Brain microvascular endothelial cell (primary cell): ENCODE results near the gene LHX8.

Experiments
- DNase-seq: peaks from one replicate; pipeline ENCODE4 v3.0.0-alpha.2; 2020
- H3K27ac ChIP-seq: fragments of 250-450 bp; sonication (Bioruptor Pico); 2 replicates; pipeline ENCODE4 v1.5.1; 2020; ENCODE audit warnings: mild to moderate bottlenecking, moderate library complexity
- H3K27me3 ChIP-seq: fragments of 250-450 bp; sonication (Bioruptor Pico); replicated peaks from 2 replicates; pipeline ENCODE4 v1.5.1; 2020; ENCODE audit warnings: mild to moderate bottlenecking
- H3K36me3 ChIP-seq: fragments of 250-450 bp; sonication (Bioruptor Pico); replicated peaks from 2 replicates; pipeline ENCODE4 v1.5.1; 2020; ENCODE audit warnings: mild to moderate bottlenecking
- H3K4me3 ChIP-seq: 2 replicates; pipeline ENCODE4 v1.5.1; 2011; ENCODE audit warnings: low read depth, mild to moderate bottlenecking, control low read depth, low read length, moderate library complexity
- CTCF ChIP-seq: IDR thresholded peaks from 2 replicates; pipeline ENCODE4 v1.5.1; 2011; ENCODE audit warnings: low read depth, mild to moderate bottlenecking, moderate library complexity, low read length, control low read depth, inconsistent platforms; ENCODE audit errors: missing control alignments
- in situ Hi-C: cut with HindIII; loops from 2 replicates; pipeline ENCODE4 v1.10.0; 2017; ENCODE audit warnings: low sequenced_read_pairs, low pct_ligation_motif_present

Gene LHX8

DNA sequence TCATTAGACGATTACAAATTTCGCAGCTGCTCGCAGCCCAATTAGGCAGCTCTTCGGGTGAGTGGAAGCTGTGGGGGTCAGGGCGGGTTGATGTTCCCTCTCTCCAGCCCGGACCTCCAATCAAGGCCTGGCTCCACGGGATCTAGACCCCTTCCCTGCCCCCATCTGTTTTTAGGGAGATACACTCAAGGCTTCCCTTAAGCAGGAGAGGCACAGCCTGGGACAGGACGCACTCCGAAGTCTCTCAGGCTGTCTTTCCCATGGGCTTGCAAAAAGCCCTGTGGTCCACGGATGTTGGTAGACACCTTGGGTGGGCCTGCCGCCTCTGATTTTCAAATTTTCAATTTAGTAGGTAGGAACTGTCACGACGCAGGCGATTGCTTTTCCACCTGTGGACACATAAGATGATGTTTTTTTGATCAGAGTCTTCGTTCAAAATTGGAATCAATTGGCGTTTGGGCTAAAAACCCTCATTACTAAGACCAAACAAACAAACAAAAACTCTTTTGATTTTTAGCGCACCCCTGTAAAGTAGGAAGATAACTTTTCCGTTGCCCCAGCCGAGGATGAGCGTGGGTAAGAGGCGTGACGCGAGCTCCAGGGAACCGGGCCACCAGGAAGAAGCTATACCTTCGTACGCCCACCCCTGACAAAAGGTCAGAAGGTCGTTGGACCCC lies 2.5 kb upstream of the LHX8 start:
- DNase-seq = no peak
- no peaks in the 10 kb centered on the region for H3K36me3 ChIP-seq
- no peak overlapping the region for H3K4me3 ChIP-seq
- no peak overlapping the region for H3K27ac ChIP-seq
- no peak for TF ChIP-seq CTCF
- H3K27me3 ChIP-seq = peaks cover 98% of the 10 kb centered on the region
- in situ Hi-C loops = no loop called here

DNA sequence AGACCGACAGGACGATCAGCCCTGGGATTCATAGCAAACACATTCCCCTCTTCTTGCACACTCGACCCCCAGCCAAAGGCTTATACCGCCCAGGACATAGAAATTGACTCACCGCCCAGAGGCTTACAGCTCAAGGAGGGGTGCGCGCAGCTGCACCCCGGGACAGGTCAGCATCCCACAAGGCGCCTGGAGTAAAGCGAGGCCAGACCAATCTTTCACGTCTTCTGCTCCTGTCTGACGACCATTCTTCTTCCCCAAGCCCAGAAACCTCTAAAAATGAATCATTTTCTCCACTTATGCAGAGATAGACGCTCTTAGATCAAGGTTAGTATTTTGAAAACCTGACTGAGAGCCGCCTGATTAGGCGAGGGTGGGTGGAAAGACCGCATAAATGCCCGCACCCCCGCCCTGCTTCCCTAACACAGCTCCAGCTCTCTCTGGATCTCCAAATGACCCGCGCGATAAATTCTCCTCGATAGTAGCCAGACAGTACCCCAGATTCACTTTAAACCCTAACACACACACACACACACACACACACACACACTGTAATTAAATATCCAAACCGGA lies 1.9 kb upstream of the LHX8 start:
- H3K4me3 ChIP-seq = no peak overlapping the region
- H3K27ac ChIP-seq = no peak overlapping the region
- no peak for DNase-seq
- peaks cover 97% of the 10 kb centered on the region for H3K27me3 ChIP-seq
- H3K36me3 ChIP-seq = no peaks in the 10 kb centered on the region
- no peak for TF ChIP-seq CTCF
- in situ Hi-C loops = no loop called here

DNA sequence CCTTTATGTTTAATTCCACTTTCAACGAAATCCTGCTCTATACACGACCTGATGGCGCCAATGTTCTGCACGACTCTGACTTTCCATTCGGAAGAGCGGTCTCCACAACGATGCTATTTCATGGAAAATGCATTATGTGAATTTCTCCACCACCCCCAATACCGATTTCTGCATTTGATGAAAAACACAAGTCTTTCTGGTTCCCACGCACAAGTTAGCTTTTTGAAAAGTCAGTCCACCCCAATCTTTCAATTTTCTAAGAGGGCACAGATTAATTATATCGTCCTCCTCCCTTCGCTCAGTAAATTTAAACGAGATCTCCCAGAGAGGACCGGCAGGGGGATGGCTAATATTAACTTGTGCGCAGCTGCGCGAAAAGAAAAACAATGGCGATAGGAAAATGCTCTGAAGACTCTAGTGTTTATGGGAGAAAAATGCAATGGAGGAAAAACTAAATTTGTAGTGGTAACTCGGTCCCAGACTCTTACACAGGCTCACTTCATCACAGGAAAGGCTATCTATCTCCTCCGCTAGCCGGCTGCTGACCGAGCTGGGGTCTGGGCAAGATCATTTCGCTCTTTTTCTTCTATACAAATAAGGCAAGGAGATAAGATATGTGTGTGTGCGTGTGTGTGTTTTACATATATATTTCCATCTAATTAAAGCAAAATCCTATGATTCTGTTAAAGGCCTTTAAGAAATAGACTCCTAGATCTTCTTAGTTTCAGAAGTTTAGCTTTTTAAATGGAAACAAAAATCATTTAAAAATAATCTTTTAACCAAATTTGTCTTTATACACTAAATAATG lies 1.2 kb upstream of the LHX8 start:
- Histone ChIP-seq H3K27me3 (peaks cover 99% of the 10 kb centered on the region), H3K36me3 (no peaks in the 10 kb centered on the region), H3K4me3 (no peak overlapping the region), H3K27ac (no peak overlapping the region)
- no peak for TF ChIP-seq CTCF
- in situ Hi-C loops = no loop called here
- no peak for DNase-seq

DNA sequence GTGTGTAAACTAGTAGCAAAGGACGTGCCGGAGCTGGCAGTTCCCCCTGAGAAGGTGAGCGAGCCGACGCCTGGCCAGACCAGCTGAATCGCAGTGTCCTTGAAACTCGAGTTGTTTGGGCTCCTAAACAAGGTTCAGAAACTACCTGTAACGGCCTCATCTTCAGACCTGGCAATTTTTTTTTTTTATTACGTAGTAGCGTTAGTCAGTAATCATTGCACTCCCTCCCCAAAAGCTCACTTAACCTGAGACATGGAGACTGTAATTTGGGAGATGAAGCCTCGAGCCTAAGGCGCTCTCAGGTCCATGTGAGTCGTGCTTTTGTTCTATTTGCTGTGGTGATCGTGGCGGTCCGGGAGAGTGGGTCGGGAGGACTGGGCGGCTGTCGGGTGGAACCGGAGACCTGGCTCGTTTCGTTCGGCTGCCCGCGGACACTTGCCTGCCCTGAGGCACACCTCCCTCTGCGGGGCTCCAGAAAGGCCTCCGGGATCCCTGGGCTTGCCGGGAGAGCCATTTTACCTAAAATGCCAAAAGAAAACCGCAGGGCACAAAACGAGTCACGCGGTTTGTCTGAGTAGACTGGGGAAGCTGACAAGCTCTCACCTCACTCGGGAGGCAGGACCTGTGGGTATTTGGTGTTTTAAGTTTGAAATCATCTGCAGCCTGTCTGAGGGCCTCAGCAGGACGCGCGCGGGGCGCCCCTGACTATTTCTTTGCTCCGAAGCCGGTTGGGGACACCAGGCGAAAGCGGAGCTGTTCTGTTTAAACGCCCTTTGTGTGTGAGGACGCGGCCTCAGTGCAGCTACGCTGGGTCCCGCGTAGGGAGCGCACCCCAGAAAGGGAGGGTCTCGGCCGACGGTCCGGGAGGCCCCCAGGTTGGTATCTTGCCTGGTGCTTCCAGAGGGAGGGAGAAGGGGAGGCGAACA lies 722 bp downstream of the LHX8 start:
- in situ Hi-C loops = no loop called here
- DNase-seq = no peak
- Histone ChIP-seq H3K27ac (no peak overlapping the region), H3K27me3 (peaks cover 85% of the 10 kb centered on the region), H3K4me3 (no peak overlapping the region), H3K36me3 (no peaks in the 10 kb centered on the region)
- no peak for TF ChIP-seq CTCF

GRCh38 chr1:75135573-75136194 lies 1.5 kb downstream of the LHX8 start:
- H3K36me3 ChIP-seq = no peaks in the 10 kb centered on the region
- H3K27me3 ChIP-seq = peaks cover 77% of the 10 kb centered on the region
- no peak for DNase-seq
- no peak for TF ChIP-seq CTCF
- H3K27ac ChIP-seq = no peak overlapping the region
- no peak overlapping the region for H3K4me3 ChIP-seq
- in situ Hi-C loops = no loop called here
